ENCODE results near the gene GARS1. TPM values are rescaled to one million over a fixed set of nuclear protein-coding genes. Genes with fewer than 3 reads are reported as not detected.

The GARS1 gene
- total RNA-seq, 1 donor = 287 TPM

- H3K4me3 ChIP-seq (ENCODE audit: low read depth, low read length) = peak within 1 kb of the TSS; percentile 21
These were observed 87.8 kb downstream of the GARS1 start, which contains the start of gene CRHR2 for GRCh38 chr7:30682212-30683083. Gene CRHR2, minus strand, starts transcription at chr7:30682456. Its CDS starts 176 bp downstream, at chr7:30682280.

GRCh38 chr7:30683306-30683705 is 88.6 kb downstream of the GARS1 start:
- TF ChIP-seq CTCF (IDR thresholded peaks at IDR 0.05; ENCODE audit: insufficient read depth, low read depth, low read length) = no peak
- DNase-seq (ENCODE audit: low read depth) = no peak
- no peak overlapping the region for H3K4me3 ChIP-seq (ENCODE audit: low read depth, low read length)

More at GRCh38 chr7:30682212-30683083, 87.8 kb downstream of the GARS1 start, which contains the start of gene CRHR2:
- no peak for TF ChIP-seq CTCF (IDR thresholded peaks at IDR 0.05; ENCODE audit: insufficient read depth, low read depth, low read length)
- no peak for DNase-seq (ENCODE audit: low read depth)

Other genes starting within 250 kb of the GARS1 start
- gene NOD1, start 116.1 kb upstream of the GARS1 start, total RNA-seq = 3.9 and 4.8 TPM in 2 replicates
- gene GGCT, start 90.0 kb upstream of the GARS1 start, total RNA-seq = 18.1 and 20.3 TPM in 2 replicates
- gene CRHR2, start 87.6 kb downstream of the GARS1 start, total RNA-seq = not detected in 2 replicates
- 15.8 and 48.4 TPM in 2 replicates for gene INMT, start 157.3 kb downstream of the GARS1 start, total RNA-seq
- 11.0 and 17.3 TPM in 2 replicates for gene MINDY4, start 176.5 kb downstream of the GARS1 start, total RNA-seq